RWPE2 (cell line): ENCODE data around the gene BCL2L15.

Experiments used
- ATAC-seq: fragments of 200-7000 bp; cut with Tn5 transposase; 3 replicates; pipeline ENCODE4 v1.9.1; 2021; ENCODE audit warnings: low read depth
- DNase-seq: peaks from one replicate; pipeline ENCODE4 v3.0.0-alpha.2; 2020; ENCODE audit warnings: low spot score
- H3K27ac ChIP-seq: fragments of 450-650 bp; 2 replicates; pipeline ENCODE4 v1.5.1; 2017; ENCODE audit warnings: mild to moderate bottlenecking; ENCODE audit not compliant: poor library complexity, severe bottlenecking
- H3K27me3 ChIP-seq: fragments of 250-450 bp; sonication (Bioruptor Pico); 2 replicates; pipeline ENCODE4 v1.5.1; 2021; ENCODE audit warnings: mild to moderate bottlenecking, moderate library complexity; ENCODE audit not compliant: insufficient read depth, poor library complexity, severe bottlenecking
- H3K36me3 ChIP-seq: fragments of 250-450 bp; sonication (Bioruptor Pico); 2 replicates; pipeline ENCODE4 v1.5.1; 2020; ENCODE audit warnings: low read depth, mild to moderate bottlenecking, moderate library complexity
- H3K4me1 ChIP-seq: fragments of 250-450 bp; sonication (Bioruptor Pico); 2 replicates; pipeline ENCODE4 v1.5.1; 2021; ENCODE audit warnings: mild to moderate bottlenecking, moderate library complexity; ENCODE audit not compliant: insufficient read depth, poor library complexity, severe bottlenecking
- H3K4me3 ChIP-seq: fragments of 250-450 bp; sonication (Bioruptor Pico); 2 replicates; pipeline ENCODE4 v1.5.1; 2021; ENCODE audit warnings: mild to moderate bottlenecking, moderate library complexity; ENCODE audit not compliant: severe bottlenecking
- H3K9me3 ChIP-seq: fragments of 250-450 bp; sonication (Bioruptor Pico); 2 replicates; pipeline ENCODE4 v1.5.1; 2021; ENCODE audit warnings: mild to moderate bottlenecking, moderate library complexity; ENCODE audit not compliant: severe bottlenecking
- CTCF ChIP-seq: fragments of 450-650 bp; IDR thresholded peaks from one replicate; pipeline ENCODE4 v1.5.1; 2017; ENCODE audit warnings: mild to moderate bottlenecking, moderate library complexity; ENCODE audit not compliant: poor library complexity, severe bottlenecking

The BCL2L15 gene

DNA sequence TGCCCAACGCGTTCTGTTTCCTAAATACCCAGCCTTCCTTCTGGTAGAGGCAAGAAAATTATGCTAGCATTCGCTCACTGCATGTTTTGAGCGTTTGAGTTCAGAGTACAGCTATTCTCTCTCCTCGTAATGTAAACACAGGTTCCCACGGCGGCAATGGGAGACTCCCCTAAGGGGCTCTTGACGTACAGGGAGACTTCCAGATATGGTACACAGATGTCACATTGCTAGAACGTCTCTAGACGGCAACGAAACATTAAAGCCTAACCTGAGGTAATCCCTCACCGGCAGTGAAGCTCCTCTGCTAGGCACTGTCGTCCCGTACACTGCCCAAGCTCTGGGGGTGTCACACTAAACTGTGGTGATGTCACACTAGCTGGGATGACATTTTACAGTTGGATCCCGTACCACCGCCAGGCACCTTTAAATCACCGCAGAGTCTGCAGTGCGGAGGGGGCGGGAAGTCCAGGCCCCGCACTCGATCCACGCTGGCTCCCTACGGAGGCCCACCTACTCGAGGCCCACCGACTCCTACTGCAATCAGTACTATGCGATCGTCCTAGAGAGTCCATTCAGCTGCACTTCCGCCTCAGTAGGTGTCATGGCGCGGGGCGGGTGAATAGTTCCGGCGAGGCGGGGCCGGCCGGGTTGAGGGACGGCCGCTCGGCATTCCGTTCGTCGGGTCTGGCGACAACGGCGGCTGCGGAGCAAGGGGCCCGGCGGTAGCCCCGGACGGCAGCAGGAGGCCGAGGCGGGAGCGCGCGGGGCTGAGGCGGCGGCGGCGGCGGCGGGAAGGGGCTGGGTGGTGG is 41.8 kb upstream of the BCL2L15 start, which contains the start of gene HIPK1:
Gene HIPK1 (plus strand): TSS at position 384 of the 809 bp plus-strand sequence.
- H3K27ac ChIP-seq: peak within 1 kb of the TSS; percentile 46
- no peaks in the 10 kb centered on the region for H3K36me3 ChIP-seq
- H3K27me3 ChIP-seq: no peaks in the 10 kb centered on the region
- ATAC-seq (peak; percentile 84), DNase-seq (peak; percentile 87)
- H3K4me3 ChIP-seq: peak within 1 kb of the TSS; percentile 84
- H3K9me3 ChIP-seq: no peaks in the 10 kb centered on the region
- H3K4me1 ChIP-seq: peaks cover 16% of the 10 kb centered on the region
- no peak for TF ChIP-seq CTCF

- H3K36me3 ChIP-seq: no peaks in the 10 kb centered on the region
- H3K27ac ChIP-seq: peak overlapping the region; percentile 46
- TF ChIP-seq CTCF: no peak
- peak overlapping the region; percentile 84 for H3K4me3 ChIP-seq
- DNase-seq (no peak), ATAC-seq (no peak)
- no peaks in the 10 kb centered on the region for H3K27me3 ChIP-seq
- H3K4me1 ChIP-seq: peaks cover 16% of the 10 kb centered on the region
- no peaks in the 10 kb centered on the region for H3K9me3 ChIP-seq
Measured at GRCh38 chr1:113928187-113928930, 41.0 kb upstream of the BCL2L15 start.

GRCh38 chr1:113924473-113924872 is 37.1 kb upstream of the BCL2L15 start:
- no peak for DNase-seq

GRCh38 chr1:113922957-113923356 is 35.6 kb upstream of the BCL2L15 start:
- ATAC-seq (no peak), DNase-seq (no peak)
- H3K36me3 ChIP-seq: no peaks in the 10 kb centered on the region
- no peak overlapping the region for H3K4me3 ChIP-seq
- no peak for TF ChIP-seq CTCF
- H3K9me3 ChIP-seq: no peaks in the 10 kb centered on the region
- no peaks in the 10 kb centered on the region for H3K4me1 ChIP-seq
- H3K27me3 ChIP-seq: no peaks in the 10 kb centered on the region
- H3K27ac ChIP-seq: no peak overlapping the region

More at GRCh38 chr1:113924473-113924872, 37.1 kb upstream of the BCL2L15 start:
- H3K36me3 ChIP-seq: no peaks in the 10 kb centered on the region
- no peak overlapping the region for H3K4me3 ChIP-seq
- ATAC-seq: no peak
- H3K27me3 ChIP-seq: no peaks in the 10 kb centered on the region
- H3K4me1 ChIP-seq: no peaks in the 10 kb centered on the region
- H3K27ac ChIP-seq: no peak overlapping the region
- H3K9me3 ChIP-seq: no peaks in the 10 kb centered on the region
- no peak for TF ChIP-seq CTCF
